Lower lobe of right lung (tissue), 2 donors: ENCODE measurements around the gene ANKRD33. TPM values are rescaled to one million over a fixed set of nuclear protein-coding genes. Genes with fewer than 3 reads are reported as not detected.
A peak's percentile ranks its signal among the peaks of the same experiment; 100 is the strongest.

ENCODE experiments used
- ATAC-seq, 2 donors: fragments of 200-7000 bp; cut with Tn5 transposase; one replicate each; pipeline ENCODE4 v1.9.1; 2020 to 2022; ENCODE audit warnings: mild to moderate bottlenecking in 2 of 2, moderate library complexity in 2 of 2
- DNase-seq: peaks from one replicate; pipeline ENCODE4 v3.0.0-alpha.2; 2020
- H3K27ac ChIP-seq: fragments of 200-600 bp; one replicate; pipeline ENCODE4 v1.8.0; 2022
- H3K27me3 ChIP-seq: fragments of 200-600 bp; one replicate; pipeline ENCODE4 v1.8.0; 2022; ENCODE audit warnings: low read depth
- H3K36me3 ChIP-seq: fragments of 200-600 bp; one replicate; pipeline ENCODE4 v1.8.0; 2022; ENCODE audit warnings: mild to moderate bottlenecking
- H3K4me1 ChIP-seq: fragments of 200-600 bp; one replicate; pipeline ENCODE4 v1.8.0; 2022
- H3K4me3 ChIP-seq: fragments of 200-600 bp; one replicate; pipeline ENCODE4 v1.8.0; 2022; ENCODE audit warnings: mild to moderate bottlenecking
- H3K9me3 ChIP-seq: fragments of 200-600 bp; one replicate; pipeline ENCODE4 v1.8.0; 2022
- CTCF ChIP-seq: fragments of 200-600 bp; IDR thresholded peaks from one replicate; pipeline ENCODE4 v1.8.0; 2022; ENCODE audit warnings: antibody characterized with exemption, mild to moderate bottlenecking
- intact Hi-C: fragments of 100-400 bp; cut with DNase I; formaldehyde crosslinking; loops from one replicate; pipeline ENCODE4 v1.11.0; 2022
- total RNA-seq: library from RNA; stranded (reverse); fragmentation: NEBNext Ultra II Directional; extraction: Animal tissue kit (Norgen Biotek cat#: 25700); gene quantifications from one replicate; pipeline ENCODE4 v1.2.1, GENCODE V29; 2021
- donor health status: DM: no; HTN: yes; CAD: no; lungs with severe emphysema.

ANKRD33 gene
- total RNA-seq, 1 donor from 2014 or later: not detected

- H3K9me3 ChIP-seq: no peaks in the 10 kb centered on the region
- ATAC-seq: no peak
- peaks cover 41% of the 10 kb centered on the region for H3K4me1 ChIP-seq
- intact Hi-C loops: no loop called here
- no peak for DNase-seq
- TF ChIP-seq CTCF: no peak
- peak within 1 kb of the TSS; percentile 58 for H3K4me3 ChIP-seq
- peaks cover 49% of the 10 kb centered on the region for H3K27me3 ChIP-seq
- peak within 1 kb of the TSS; percentile 58 for H3K27ac ChIP-seq
- H3K36me3 ChIP-seq: no peaks in the 10 kb centered on the region
Observed at GRCh38 chr12:51848326-51848727, 39.6 kb upstream of the ANKRD33 start, which contains the start of gene FIGNL2. Gene FIGNL2, minus strand, starts transcription at chr12:51848718. Its CDS starts 26,305 bp downstream, at chr12:51822413.

- H3K9me3 ChIP-seq: no peaks in the 10 kb centered on the region
- intact Hi-C loops: no loop called here
- H3K27me3 ChIP-seq: peaks cover 45% of the 10 kb centered on the region
- no peak for DNase-seq
- no peaks in the 10 kb centered on the region for H3K36me3 ChIP-seq
- H3K27ac ChIP-seq: peak overlapping the region; percentile 58
- peak; percentile 7 to 34 for ATAC-seq
- peaks cover 41% of the 10 kb centered on the region for H3K4me1 ChIP-seq
- H3K4me3 ChIP-seq: peak overlapping the region; percentile 58
- TF ChIP-seq CTCF: peak; percentile 21
Observed at GRCh38 chr12:51848841-51849735, 38.8 kb upstream of the ANKRD33 start.

GRCh38 chr12:51850081-51850964 is 37.6 kb upstream of the ANKRD33 start:
- ATAC-seq (no peak), DNase-seq (no peak)
- peak overlapping the region; percentile 58 for H3K27ac ChIP-seq
- no peaks in the 10 kb centered on the region for H3K9me3 ChIP-seq
- no peak for TF ChIP-seq CTCF
- no peaks in the 10 kb centered on the region for H3K36me3 ChIP-seq
- peaks cover 33% of the 10 kb centered on the region for H3K27me3 ChIP-seq
- intact Hi-C loops: no loop called here
- H3K4me1 ChIP-seq: peaks cover 41% of the 10 kb centered on the region
- no peak overlapping the region for H3K4me3 ChIP-seq

GRCh38 chr12:51850965-51851299 is 37.0 kb upstream of the ANKRD33 start:
- Histone ChIP-seq H3K36me3 (no peaks in the 10 kb centered on the region), H3K27me3 (peaks cover 29% of the 10 kb centered on the region), H3K9me3 (no peaks in the 10 kb centered on the region), H3K4me3 (no peak overlapping the region), H3K4me1 (peaks cover 46% of the 10 kb centered on the region), H3K27ac (peak overlapping the region; percentile 58)
- DNase-seq (no peak), ATAC-seq (no peak)
- intact Hi-C loops: no loop called here
- TF ChIP-seq CTCF: no peak

- H3K9me3 ChIP-seq: no peaks in the 10 kb centered on the region
- DNase-seq: no peak
- TF ChIP-seq CTCF: no peak
- H3K36me3 ChIP-seq: no peaks in the 10 kb centered on the region
- peaks cover 29% of the 10 kb centered on the region for H3K27me3 ChIP-seq
- H3K27ac ChIP-seq: peak overlapping the region; percentile 58
- peaks cover 39% of the 10 kb centered on the region for H3K4me1 ChIP-seq
- ATAC-seq: no peak
- intact Hi-C loops: no loop called here
- H3K4me3 ChIP-seq: no peak overlapping the region
Observed at GRCh38 chr12:51851413-51852124, 36.3 kb upstream of the ANKRD33 start.
